OCI-LY3 (cell line): ENCODE measurements around the gene SND1.

Experiments used
- H2AFZ ChIP-seq: fragments of 200-600, 300-600 bp; shearing (Covaris generic); 2 replicates; pipeline ENCODE4 v1.6.0; 2014; ENCODE audit warnings: antibody characterized with exemption, low read depth, low read length
- H3K27ac ChIP-seq: fragments of 200-600, 300-600 bp; sonication (generic); 2 replicates; pipeline ENCODE4 v1.5.1; 2014; ENCODE audit warnings: mild to moderate bottlenecking, low read length, moderate library complexity, mixed read lengths
- H3K27me3 ChIP-seq: fragments of 200-600, 300-600 bp; sonication (generic); 2 replicates; pipeline ENCODE4 v1.6.1; 2014; ENCODE audit warnings: low read depth, low read length, mixed read lengths
- H3K36me3 ChIP-seq: fragments of 200-600, 300-600 bp; sonication (generic); replicated peaks from 2 replicates; pipeline ENCODE3; 2014; ENCODE audit warnings: low read depth, low read length, mixed read lengths
- H3K4me1 ChIP-seq: fragments of 300-600, 200-600 bp; sonication (generic); 2 replicates; pipeline ENCODE4 v1.6.1; 2014; ENCODE audit warnings: low read length, mixed read lengths
- H3K4me2 ChIP-seq: fragments of 200-600, 300-600 bp; sonication (generic); 2 replicates; pipeline ENCODE4 v1.6.1; 2014; ENCODE audit warnings: low read length, mixed read lengths
- H3K4me3 ChIP-seq: fragments of 300-600, 200-600 bp; sonication (generic); 2 replicates; pipeline ENCODE4 v1.5.1; 2014; ENCODE audit warnings: antibody characterized with exemption, mild to moderate bottlenecking, low read length, moderate library complexity
- H3K79me2 ChIP-seq: fragments of 300-600, 200-600 bp; shearing (Covaris generic); 2 replicates; pipeline ENCODE4 v1.6.1; 2014; ENCODE audit warnings: mild to moderate bottlenecking, low read length, mixed read lengths
- H3K9ac ChIP-seq: fragments of 300-600, 200-600 bp; shearing (Covaris generic); 2 replicates; pipeline ENCODE4 v1.6.0; 2014; ENCODE audit warnings: mild to moderate bottlenecking, low read length, moderate library complexity
- H3K9me3 ChIP-seq: fragments of 200-600, 300-600 bp; shearing (Covaris generic); 2 replicates; pipeline ENCODE4 v1.6.1; 2014; ENCODE audit warnings: low read length, mixed read lengths; ENCODE audit not compliant: insufficient read depth
- H4K20me1 ChIP-seq: fragments of 200-600, 300-600 bp; sonication (generic); 2 replicates; pipeline ENCODE4 v1.6.1; 2016; ENCODE audit warnings: low read length, mixed read lengths; ENCODE audit not compliant: insufficient read depth
- EZH2phosphoT487 ChIP-seq: fragments of 200-600 bp; shearing (Covaris generic); IDR thresholded peaks from 2 replicates; pipeline ENCODE4 v1.6.1; 2018; ENCODE audit warnings: antibody characterized with exemption, mixed run types, low read depth
- TF ChIP-seq, protein P1 (sequence below): fragments of 200-600, 300-600 bp; sonication (generic); IDR thresholded peaks from 2 replicates; pipeline ENCODE4 v1.5.1; 2014; ENCODE audit warnings: antibody characterized with exemption, low read length, low read depth

SND1 gene

GRCh38 chr7:127644484-127644883 is 7.5 kb upstream of the SND1 start:
- Histone ChIP-seq H2AFZ (no peak overlapping the region), H3K4me2 (no peak overlapping the region), H3K9me3 (no peaks in the 10 kb centered on the region), H3K9ac (no peak overlapping the region), H3K4me1 (no peaks in the 10 kb centered on the region), H4K20me1 (no peaks in the 10 kb centered on the region), H3K36me3 (no peaks in the 10 kb centered on the region), H3K4me3 (no peak overlapping the region), H3K79me2 (no peaks in the 10 kb centered on the region), H3K27me3 (no peaks in the 10 kb centered on the region), H3K27ac (no peak overlapping the region)
- no peak for TF ChIP-seq EZH2phosphoT487
- TF ChIP-seq, protein P1, sequence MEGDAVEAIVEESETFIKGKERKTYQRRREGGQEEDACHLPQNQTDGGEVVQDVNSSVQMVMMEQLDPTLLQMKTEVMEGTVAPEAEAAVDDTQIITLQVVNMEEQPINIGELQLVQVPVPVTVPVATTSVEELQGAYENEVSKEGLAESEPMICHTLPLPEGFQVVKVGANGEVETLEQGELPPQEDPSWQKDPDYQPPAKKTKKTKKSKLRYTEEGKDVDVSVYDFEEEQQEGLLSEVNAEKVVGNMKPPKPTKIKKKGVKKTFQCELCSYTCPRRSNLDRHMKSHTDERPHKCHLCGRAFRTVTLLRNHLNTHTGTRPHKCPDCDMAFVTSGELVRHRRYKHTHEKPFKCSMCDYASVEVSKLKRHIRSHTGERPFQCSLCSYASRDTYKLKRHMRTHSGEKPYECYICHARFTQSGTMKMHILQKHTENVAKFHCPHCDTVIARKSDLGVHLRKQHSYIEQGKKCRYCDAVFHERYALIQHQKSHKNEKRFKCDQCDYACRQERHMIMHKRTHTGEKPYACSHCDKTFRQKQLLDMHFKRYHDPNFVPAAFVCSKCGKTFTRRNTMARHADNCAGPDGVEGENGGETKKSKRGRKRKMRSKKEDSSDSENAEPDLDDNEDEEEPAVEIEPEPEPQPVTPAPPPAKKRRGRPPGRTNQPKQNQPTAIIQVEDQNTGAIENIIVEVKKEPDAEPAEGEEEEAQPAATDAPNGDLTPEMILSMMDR: no peak

DNA sequence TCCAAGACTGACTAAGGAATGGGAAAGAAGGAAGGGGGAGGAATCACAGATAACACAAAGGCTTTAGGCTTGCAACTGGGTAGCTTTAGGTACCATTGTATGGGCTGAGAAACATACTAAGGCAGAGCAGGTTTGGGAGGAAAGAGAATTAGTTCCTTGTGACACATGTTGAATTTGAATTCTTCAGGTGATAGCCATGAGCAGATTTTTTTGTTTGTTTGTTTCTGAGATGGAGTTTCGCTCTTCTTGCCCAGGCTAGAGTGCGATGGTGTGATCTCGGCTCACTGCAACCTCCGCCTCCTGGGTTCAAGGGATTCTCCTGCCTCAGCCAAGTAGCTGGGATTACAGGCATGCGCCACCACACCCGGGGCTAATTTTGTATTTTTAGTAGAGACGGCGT is 4.4 kb upstream of the SND1 start:
- no peak for TF ChIP-seq EZH2phosphoT487
- TF ChIP-seq, protein P1: no peak
- H4K20me1 ChIP-seq: no peaks in the 10 kb centered on the region
- H3K4me3 ChIP-seq: no peak overlapping the region
- H3K9me3 ChIP-seq: no peaks in the 10 kb centered on the region
- H2AFZ ChIP-seq: no peak overlapping the region
- H3K79me2 ChIP-seq: peaks cover 12% of the 10 kb centered on the region
- no peaks in the 10 kb centered on the region for H3K36me3 ChIP-seq
- peaks cover 6% of the 10 kb centered on the region; the same call in 1 of the 2 replicates for H3K4me1 ChIP-seq
- no peak overlapping the region for H3K27ac ChIP-seq
- H3K9ac ChIP-seq: no peak overlapping the region
- no peaks in the 10 kb centered on the region for H3K27me3 ChIP-seq
- no peak overlapping the region for H3K4me2 ChIP-seq

DNA sequence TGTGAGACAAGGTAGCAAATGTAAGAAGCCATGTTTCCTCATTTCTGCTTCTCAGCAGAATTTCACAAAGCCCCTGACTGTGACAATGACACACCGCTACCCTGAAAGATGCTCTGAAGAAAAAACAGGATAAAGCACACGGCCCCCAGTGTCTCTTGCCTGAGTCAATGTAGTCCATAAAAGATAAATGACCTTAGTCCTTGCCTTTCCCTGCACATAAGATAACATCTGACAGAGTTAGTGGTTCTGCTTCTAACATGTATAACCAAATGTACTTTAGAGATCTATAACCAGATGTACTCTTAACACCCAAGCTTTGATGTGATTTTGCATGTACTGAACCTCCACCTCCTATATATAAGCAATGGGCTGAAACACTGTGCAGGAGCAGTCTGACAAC is 3.0 kb upstream of the SND1 start:
- H3K36me3 ChIP-seq: peaks cover 9% of the 10 kb centered on the region
- no peaks in the 10 kb centered on the region for H3K9me3 ChIP-seq
- peaks cover 26% of the 10 kb centered on the region for H3K79me2 ChIP-seq
- no peak overlapping the region for H3K4me2 ChIP-seq
- peaks cover 9% of the 10 kb centered on the region for H4K20me1 ChIP-seq
- no peak overlapping the region for H3K9ac ChIP-seq
- TF ChIP-seq EZH2phosphoT487: no peak
- TF ChIP-seq, protein P1: no peak
- H3K4me3 ChIP-seq: no peak overlapping the region
- H3K27me3 ChIP-seq: no peaks in the 10 kb centered on the region
- H3K4me1 ChIP-seq: peaks cover 15% of the 10 kb centered on the region
- H3K27ac ChIP-seq: no peak overlapping the region
- no peak overlapping the region for H2AFZ ChIP-seq

DNA sequence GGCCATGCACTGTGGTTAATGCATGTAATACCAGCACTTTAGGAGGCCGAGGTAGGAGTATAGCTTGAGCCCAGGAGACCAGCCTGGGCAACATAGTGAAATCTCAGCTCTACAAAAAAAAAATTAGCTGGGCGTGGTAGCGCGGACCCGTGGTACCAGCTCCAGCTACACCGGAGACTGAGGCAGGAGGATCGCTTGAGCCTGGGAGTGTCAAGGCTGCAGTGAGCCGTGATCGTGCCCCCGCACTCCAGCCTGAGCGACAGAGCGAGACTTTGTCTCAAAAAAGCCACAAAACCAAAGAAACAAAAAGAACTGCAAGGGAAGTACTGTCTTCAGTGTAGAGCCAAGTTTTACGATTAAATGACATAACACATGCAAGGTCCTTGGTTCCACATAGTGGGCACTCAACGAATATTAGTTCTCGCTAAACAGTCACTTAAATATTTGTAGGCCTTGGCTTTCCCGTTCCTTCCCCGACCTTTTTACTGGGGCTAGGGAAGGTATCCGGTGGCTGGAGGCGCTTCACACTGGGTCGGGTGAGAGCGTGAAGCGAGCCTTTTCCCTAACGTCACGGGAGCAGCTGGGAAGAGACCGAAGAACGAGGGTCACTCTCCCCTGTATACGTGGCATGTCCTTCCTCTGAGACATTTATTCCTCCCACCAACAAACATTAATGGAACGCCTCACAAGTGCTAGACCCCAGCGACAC is 993 bp upstream of the SND1 start:
- Histone ChIP-seq H3K27me3 (no peaks in the 10 kb centered on the region), H4K20me1 (peaks cover 29% of the 10 kb centered on the region), H2AFZ (peak overlapping the region; percentile 12; the same call in 1 of the 2 replicates), H3K79me2 (peaks cover 46% of the 10 kb centered on the region), H3K4me3 (peak overlapping the region; percentile 80), H3K9ac (peak overlapping the region; percentile 76), H3K9me3 (no peaks in the 10 kb centered on the region), H3K27ac (peak overlapping the region; percentile 51), H3K4me1 (peaks cover 34% of the 10 kb centered on the region), H3K4me2 (peak overlapping the region; percentile 85), H3K36me3 (peaks cover 25% of the 10 kb centered on the region)
- TF ChIP-seq, protein P1: no peak
- TF ChIP-seq EZH2phosphoT487: no peak
